A673 (cell line): Measurements from ENCODE around the gene DDA1.

ENCODE experiments used
- CTCF ChIP-seq: fragments of 300-800, 200-600 bp; sonication (generic); conservative IDR thresholded peaks from 2 replicates; pipeline ENCODE4 v1.5.1; 2017; ENCODE audit warnings: low read depth, mild to moderate bottlenecking, antibody characterized with exemption, low read length, moderate library complexity, mixed read lengths
- EZH2 ChIP-seq: fragments of 200-600 bp; sonication (generic); IDR thresholded peaks from 2 replicates; pipeline ENCODE4 v1.6.1; 2017; ENCODE audit warnings: borderline replicate concordance, low read depth, mild to moderate bottlenecking, mixed read lengths, antibody characterized with exemption, low read length; ENCODE audit not compliant: poor library complexity, severe bottlenecking

- TF ChIP-seq EZH2, result no peak
- TF ChIP-seq CTCF, result no peak
Observed at GRCh38 chr19:17325881-17326594, 16.7 kb downstream of the DDA1 start.
